Retina (tissue), 1 donor: Measurements from ENCODE around the gene SGMS1.

Experiments
- DNase-seq: peaks from one replicate; pipeline ENCODE4 v3.0.0-alpha.2; 2016

The SGMS1 gene

GRCh38 chr10:50605951-50606270, 17.8 kb downstream of the SGMS1 start:
- DNase-seq: no peak

DNA sequence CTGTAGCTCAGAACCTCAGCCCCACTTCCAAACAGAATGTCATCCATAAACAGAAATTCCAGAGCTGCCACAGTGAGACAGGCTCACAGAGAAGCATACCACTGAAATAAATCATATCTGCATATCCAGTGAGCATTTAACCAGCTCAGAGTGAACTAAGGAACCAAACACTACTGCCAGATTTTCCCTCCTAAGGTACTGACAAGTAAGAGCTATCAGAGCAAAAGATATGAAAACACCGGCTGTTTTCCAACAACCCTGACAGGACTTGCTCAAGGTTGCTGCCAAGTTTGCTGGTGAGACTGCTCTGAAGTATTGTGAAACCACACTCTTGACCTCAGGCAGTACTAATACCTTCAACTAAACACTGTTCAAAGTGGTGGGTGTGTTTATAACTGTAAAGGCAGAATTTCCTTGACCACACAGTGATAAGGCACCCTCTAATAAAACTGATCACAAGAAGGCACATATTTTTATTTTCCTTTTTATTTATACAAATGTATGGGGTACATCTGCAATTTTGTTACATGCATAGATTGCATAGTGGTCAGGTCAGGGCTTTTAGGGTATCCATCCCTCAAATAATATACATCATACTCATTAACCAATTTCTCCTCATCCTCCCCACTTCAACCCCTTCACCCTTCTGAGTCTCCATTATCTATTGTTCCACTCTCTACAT, 18.3 kb downstream of the SGMS1 start:
- DNase-seq: no peak

DNA sequence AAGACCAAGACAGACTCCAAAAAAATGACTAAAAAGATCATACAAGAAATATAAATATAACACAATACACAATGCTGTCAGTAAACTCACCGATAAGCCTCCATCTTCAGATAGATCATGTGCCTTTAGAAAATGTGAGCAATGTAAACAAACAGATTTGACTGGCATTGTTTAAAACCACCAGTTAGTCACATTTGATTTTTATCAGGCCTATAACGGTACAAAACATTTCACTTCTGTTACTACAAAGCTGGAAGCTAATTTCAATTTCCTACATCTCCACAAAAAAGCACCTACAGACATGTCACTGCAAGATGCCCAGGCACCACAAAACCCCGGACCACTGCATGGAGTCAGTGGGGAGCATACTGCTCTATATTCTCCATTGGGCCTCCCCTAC, 18.9 kb downstream of the SGMS1 start:
- no peak for DNase-seq

DNA sequence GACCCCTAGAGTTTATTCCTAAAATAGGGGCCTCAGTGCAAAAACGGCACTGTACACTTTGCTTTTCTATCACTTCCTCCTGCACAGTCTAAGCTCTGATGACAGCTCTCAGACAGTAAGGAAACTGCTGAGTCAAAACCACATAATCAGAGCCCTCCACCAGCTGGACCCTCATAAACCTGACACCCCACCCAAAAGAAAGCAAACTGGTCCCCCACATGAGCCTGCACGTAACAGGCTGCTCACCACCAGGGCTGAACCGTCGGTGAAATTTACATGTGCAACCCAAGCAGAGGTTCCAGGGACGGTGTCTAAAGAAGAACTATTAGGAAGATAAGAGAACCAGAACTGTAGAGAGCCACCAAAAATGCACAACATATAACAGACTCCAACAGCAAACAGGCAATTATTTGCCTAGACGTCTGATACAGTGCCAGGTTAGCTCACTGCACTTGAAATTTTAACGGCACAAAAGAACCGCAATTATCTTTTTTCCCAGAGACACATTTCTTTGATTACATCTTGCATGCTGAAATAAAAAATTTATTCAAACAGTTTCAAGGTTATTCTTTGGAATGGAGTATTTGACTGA, 19.6 kb downstream of the SGMS1 start:
- DNase-seq: no peak

DNA sequence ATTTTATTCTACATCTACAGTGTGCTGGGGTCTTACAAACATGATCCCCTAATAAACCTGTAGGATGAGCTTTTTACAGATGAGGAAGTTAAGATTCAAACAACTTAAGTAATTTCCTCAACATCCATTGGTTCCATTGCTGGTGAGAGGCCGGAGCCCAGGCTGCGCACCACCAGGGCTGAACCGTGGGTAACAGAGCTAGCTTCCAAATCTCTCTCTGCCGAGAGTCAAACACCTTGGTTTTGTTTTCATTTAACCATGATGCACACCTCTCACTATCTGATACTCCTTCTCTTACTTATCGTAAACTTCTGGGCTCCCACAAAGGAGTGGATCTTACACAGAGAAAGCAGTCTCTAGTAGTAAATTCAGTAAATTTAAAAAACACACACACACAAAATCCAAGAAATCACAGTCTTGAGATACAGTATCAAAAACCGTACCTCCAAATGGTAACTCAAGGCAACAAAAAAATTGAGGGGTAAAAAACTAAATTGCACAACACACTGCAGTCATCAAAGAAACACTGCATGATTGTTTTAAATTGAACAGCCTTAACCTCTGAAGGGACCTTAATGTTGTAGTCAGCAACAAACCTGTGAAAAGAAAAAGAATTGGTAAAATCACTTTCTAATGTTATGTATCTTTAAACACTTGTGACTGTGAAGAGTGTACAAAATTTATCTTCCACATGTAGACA, 20.5 kb downstream of the SGMS1 start:
- DNase-seq: no peak

- no peak for DNase-seq
Measured at GRCh38 chr10:50601974-50602373, 21.8 kb downstream of the SGMS1 start.

- no peak for DNase-seq
Measured at GRCh38 chr10:50600831-50601477, 22.8 kb downstream of the SGMS1 start.

DNA sequence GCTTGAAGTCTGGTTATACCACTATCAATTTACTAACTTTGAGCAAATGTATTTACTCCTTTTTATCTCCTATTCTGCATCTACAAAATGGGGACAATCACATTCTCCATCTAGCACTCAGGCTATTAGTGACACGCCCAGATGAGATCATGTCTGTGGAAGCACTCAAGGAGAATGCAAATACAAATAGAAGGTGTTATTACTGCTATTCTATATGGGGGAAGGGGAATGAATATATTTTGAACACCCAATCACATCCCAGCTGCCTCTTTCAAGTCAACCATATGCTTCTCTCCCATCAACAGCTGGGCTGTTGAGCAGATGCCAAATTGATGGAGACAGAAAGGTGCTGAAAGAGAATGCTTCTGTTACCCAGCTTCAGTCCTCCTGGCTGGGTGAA, 23.5 kb downstream of the SGMS1 start:
- DNase-seq: no peak

GRCh38 chr10:50596897-50597296, 26.9 kb downstream of the SGMS1 start:
- DNase-seq: no peak

DNA sequence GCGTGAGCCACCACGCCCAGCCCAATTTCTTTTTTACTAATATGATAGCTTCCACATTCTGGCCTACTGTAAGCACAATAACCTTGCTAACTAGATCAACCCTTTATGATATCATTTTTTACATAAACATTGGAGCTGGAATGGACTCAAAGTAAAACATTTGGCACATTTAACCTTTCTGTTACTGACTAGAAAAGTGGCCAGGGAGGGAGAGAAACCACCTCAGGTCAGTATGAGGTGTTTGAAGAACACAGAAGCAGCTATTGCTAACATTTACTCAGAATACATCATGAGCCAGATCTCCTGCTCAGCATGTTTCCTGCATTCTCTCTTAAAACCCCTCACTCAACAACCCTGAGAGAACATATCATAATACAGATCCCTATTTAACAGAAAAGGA, 27.3 kb downstream of the SGMS1 start:
- no peak for DNase-seq

DNA sequence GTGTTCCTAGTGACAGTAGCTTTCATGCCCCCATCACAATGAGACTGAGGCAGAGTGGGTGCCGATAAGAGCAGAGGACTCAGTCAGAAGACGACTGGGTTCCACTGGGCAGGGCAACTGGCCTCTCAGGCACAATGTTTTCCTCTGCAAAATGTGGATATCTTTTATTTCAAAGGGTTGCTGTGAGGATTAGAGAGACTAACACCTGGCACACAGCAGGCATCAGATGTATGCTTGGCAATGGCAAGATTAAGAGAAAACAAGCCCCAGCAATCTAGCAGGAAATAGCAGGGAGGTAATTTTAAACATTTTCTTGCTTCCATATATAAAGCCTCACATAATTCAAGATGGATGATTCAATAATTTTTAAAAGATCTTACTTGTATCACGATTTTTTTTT, 28.0 kb downstream of the SGMS1 start:
- DNase-seq: no peak

DNA sequence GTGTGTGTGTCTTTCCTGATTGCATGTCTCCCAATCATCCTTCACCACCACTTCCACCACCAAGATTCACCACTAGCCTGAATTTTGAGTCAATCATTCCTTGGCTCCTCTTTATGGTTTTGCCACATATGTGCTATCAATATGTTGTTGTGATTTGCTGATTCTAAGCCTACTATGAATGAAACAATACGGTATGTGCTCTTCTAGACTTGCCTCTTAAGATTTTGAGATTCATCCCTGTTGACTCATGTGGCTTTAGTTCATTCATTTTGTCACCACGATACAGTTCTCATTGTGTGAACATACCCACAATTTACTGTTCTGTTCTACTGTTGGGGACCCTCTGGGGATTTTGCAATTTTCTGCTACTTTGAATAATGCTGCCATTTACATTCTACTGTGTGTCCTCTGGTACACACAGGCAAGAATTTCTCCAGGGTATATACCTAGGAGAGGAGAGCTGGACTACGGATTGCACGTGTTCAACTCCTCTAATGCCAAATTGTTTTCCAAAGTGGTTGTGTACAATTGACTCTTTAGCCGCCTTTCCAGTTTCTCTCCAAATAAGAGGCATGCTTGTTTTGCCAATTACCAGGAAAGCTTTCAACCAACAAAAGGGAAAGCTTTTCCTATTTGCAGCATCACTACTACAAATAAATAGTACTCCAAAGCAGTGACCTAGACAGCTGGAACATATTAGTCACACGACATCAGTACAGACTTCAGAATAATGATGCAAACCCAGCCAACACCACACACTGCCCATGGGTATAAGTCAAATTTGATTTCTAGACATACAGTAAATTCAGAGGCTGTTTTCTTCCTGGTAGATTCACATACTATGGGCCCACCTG, 30.0 kb downstream of the SGMS1 start:
- DNase-seq: no peak

DNA sequence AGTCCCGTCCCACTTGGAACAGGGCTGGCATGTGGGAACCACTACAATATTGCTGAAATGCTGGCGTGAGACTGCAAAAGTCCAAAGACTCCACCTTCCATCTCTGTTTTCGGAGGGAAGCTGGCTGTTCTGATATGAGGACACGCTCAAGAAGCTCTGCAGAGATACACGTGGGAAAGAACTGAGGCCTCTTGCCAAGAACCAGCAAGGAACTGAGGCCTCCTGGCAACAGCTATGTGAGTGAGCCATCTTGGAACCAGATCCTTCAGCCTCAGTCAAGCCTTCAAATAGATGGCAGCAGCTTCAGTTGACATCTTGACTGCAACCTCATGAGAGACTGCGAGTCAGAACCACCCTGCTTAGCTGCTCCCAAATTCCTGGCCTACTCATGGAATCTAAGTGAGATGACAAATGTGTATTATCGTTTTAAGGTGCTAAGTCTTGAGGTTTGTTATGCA, 30.8 kb downstream of the SGMS1 start:
- no peak for DNase-seq

DNA sequence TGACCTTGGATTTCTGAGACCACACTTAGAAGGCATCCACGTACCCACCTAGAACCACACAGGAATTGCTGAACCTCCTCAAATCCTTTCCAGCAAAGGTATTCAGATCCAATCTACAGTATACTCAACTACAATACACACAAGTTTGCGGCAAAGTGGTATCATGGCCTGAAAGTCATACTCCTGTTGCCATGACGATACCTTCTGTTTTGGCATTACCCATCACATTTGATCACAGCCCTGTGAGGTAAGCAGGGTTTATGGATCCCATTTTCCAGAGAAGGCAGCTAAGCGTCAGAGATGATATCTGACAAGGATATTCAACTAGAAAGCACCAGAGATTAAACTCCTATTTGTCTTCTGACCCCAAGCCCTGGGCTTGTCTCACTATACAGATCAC, 32.8 kb downstream of the SGMS1 start:
- DNase-seq: no peak

DNA sequence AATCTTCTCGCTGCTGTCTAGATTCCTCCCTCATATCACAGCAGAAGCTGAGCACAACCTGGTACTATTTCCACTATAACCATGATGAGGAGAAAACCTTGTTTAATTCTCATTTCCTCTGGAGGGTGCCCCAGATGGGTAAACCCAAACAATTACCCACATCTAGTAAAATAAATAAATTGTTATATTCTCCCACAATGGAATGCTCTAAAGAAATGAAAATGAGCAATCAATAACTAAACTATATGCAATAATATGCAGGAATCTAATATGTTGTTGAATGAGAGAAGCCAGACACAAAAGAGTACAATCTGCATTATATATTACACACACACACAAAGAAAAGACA, 37.0 kb downstream of the SGMS1 start:
- no peak for DNase-seq

DNA sequence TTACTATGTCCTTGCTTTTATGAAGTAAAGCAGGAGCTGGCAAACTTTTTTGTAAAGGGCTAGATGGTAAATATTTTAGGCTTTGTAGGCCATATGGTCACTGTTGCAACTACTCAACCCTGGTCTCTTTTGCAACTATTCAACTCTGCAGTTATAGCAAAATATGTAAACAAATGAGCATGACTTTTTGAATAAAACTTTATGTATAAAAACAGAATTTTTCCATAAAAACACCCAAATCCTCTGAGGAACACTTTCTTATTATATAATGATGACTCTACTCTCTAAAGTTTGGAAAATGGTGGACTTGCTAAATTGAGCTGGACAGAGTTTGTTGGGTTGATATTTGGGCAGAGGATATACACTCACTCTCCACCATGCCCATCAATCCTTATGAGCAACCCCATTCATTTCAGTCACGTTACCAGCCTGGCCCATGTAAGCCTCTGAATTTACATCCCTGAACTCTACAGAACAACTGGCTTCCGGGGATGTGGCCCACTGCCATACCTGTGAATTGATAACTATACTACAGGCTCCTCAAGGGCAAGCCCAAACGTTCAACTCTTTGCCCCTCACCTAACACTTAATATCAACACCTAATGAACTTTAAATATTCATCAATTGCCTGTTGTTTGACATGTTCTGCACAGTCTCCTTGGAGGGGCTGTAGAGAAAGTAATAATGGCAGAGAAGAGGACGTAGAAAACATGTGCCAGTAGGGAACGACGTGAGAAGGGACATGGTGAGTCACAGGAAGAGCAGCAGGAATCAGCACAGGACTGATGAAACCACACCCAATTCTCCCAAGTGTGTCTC, 37.6 kb downstream of the SGMS1 start:
- no peak for DNase-seq

- DNase-seq: no peak
Measured at GRCh38 chr10:50582766-50583762, 40.7 kb downstream of the SGMS1 start.

DNA sequence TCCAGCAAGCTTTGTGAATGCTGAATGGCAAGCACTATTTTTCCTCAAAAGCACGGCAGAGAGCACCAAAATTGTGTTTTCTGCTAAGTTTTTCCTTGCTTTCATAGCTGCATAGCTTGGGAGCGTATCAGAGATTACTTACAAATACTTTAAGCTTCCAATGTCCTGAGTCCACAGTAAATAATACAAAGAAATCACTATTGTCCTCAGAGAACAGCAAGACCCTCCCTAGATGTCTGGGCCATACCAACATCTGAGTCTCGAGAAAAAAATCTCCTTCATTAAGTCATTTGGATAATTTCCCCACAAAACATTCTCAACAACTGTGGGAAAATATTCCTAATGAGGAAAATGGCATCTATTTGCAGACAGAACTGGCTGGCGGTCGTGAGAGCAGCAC, 41.7 kb downstream of the SGMS1 start:
- DNase-seq: no peak

DNA sequence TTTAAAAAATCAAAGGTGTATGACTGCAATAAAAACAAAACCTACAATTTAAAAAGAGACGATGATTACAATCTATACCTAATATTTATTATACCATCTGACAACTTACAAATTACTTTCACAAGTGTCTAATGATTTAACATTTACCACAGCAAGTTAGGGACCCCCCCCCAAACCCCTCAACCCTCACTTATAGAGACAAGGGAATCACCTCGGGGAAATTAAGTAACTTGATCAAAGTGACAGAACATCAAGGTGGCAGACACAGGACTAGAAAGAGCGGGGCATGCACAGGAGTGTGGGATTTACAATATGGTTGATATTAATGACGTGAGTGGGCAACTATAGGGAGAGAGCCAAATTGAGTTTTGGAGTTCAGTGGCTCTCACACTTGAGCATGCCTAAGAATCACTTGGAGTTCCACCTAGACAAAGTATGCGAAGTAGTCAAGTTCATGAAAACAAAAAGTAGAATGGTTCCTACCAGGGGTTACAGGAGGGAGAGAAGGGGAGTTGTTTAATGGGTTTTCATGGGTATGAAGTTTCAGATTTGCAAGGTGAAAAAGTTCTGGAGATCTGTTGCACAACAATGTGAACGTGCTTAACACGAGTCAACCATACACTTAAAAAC, 43.4 kb downstream of the SGMS1 start:
- DNase-seq: no peak

DNA sequence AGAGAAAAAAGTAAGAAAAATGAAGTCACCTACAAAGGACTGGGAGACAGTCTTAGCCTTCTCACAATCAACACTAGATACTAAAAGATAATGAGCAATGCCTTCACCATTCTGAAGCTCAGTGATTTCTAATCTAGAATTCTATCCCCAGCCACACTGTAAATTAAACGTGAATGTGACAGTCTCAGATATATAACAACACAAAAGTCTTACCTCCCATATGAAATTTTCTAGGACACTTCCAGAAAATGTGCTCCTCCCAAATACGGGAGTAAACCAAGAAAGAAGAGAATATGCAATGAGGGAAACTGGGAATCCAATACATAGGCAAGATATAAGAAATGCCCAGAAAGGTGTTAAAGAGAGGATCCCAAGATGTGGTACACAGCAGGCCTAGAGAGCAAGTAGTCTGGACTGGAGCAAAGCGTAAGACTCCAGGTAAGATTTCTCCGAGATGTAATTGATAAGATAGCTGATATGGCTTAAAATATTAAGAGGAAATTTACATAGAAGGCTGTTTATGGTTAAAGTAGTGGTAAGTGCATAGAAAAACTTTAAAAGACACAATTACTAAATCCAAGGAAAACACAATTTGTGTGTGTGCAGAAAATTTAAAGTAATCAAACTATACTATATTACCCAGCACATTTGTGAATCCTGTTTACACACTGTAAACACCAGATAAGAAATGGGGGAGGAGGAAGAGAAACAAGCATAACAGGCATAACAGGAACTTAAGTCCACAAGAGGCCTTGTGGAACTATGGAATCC, 44.1 kb downstream of the SGMS1 start:
- no peak for DNase-seq
